GM18873 (cell line): Measurements from ENCODE around the gene HGS.

Experiments used
- ATAC-seq: cut with Tn5 transposase; IDR thresholded peaks from one replicate; pipeline ENCODE4 v1.9.1; 2021; ENCODE audit warnings: mild to moderate bottlenecking, moderate library complexity, moderate number of reproducible peaks; ENCODE audit not compliant: unreplicated experiment, low FRiP score

The HGS gene

GRCh38 chr17:81715872-81716673 is 32.3 kb downstream of the HGS start:
- no peak for ATAC-seq

GRCh38 chr17:81716674-81716996 is 32.8 kb downstream of the HGS start:
- no peak for ATAC-seq

- no peak for ATAC-seq
These were observed 33.4 kb downstream of the HGS start for GRCh38 chr17:81717049-81717765.

GRCh38 chr17:81717766-81718089 is 33.9 kb downstream of the HGS start:
- ATAC-seq = no peak

GRCh38 chr17:81719410-81720266 is 35.8 kb downstream of the HGS start:
- ATAC-seq = no peak

GRCh38 chr17:81720267-81721071 is 36.7 kb downstream of the HGS start:
- ATAC-seq = no peak

GRCh38 chr17:81722184-81723120 is 38.6 kb downstream of the HGS start:
- ATAC-seq = no peak

- no peak for ATAC-seq
These were observed 39.9 kb downstream of the HGS start for GRCh38 chr17:81723651-81724209.

GRCh38 chr17:81725439-81725838 is 41.6 kb downstream of the HGS start:
- no peak for ATAC-seq

GRCh38 chr17:81726004-81726403 is 42.2 kb downstream of the HGS start:
- ATAC-seq = no peak

- ATAC-seq = no peak
These were observed 43.7 kb downstream of the HGS start for GRCh38 chr17:81727324-81728031.

- no peak for ATAC-seq
These were observed 49.9 kb downstream of the HGS start for GRCh38 chr17:81733507-81734404.

- ATAC-seq = no peak
These were observed 50.8 kb downstream of the HGS start for GRCh38 chr17:81734405-81735263.

- no peak for ATAC-seq
These were observed 51.7 kb downstream of the HGS start for GRCh38 chr17:81735264-81736102.

GRCh38 chr17:81737947-81738800 is 54.4 kb downstream of the HGS start:
- ATAC-seq = no peak
